Measurements from ENCODE around the gene ZNF627. TPM values are rescaled to one million over a fixed set of nuclear protein-coding genes. Genes with fewer than 3 reads are reported as not detected.

Gene ZNF627
- total RNA-seq, 1 donor = 20.3 TPM

DNA sequence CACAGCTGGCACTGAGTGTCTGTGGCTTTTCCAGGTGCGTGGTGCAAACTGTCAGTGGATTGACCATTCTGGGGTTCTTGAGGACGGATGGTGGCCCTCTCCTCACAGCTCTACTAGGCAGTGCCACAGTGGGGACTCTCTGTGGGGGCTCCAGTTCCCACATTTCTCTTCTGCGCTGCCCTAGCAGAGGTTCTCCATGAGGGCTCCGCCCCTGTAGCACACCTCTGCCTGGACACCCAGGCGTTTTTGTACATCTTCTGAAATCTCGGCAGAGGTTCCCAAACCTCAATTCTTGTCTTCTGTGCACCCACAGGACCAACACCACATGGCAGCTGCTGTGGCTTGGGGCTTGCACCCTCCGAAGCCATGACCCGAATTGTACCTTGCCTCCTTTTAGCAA is 9.2 kb downstream of the ZNF627 start:
- no peaks in the 10 kb centered on the region for H3K4me1 ChIP-seq (ENCODE audit: insufficient read depth, low read length)
- H3K27ac ChIP-seq (ENCODE audit: low read depth, low read length) = no peak overlapping the region
- H4K20me1 ChIP-seq (ENCODE audit: insufficient read depth, low read length) = peaks cover 29% of the 10 kb centered on the region
- no peak overlapping the region for H3K4me2 ChIP-seq (ENCODE audit: insufficient read depth, low read length)
- TF ChIP-seq, protein P1, sequence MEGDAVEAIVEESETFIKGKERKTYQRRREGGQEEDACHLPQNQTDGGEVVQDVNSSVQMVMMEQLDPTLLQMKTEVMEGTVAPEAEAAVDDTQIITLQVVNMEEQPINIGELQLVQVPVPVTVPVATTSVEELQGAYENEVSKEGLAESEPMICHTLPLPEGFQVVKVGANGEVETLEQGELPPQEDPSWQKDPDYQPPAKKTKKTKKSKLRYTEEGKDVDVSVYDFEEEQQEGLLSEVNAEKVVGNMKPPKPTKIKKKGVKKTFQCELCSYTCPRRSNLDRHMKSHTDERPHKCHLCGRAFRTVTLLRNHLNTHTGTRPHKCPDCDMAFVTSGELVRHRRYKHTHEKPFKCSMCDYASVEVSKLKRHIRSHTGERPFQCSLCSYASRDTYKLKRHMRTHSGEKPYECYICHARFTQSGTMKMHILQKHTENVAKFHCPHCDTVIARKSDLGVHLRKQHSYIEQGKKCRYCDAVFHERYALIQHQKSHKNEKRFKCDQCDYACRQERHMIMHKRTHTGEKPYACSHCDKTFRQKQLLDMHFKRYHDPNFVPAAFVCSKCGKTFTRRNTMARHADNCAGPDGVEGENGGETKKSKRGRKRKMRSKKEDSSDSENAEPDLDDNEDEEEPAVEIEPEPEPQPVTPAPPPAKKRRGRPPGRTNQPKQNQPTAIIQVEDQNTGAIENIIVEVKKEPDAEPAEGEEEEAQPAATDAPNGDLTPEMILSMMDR (IDR thresholded peaks at IDR 0.05; ENCODE audit: extremely low read depth, low read depth, low read length) = no peak
- H3K36me3 ChIP-seq (ENCODE audit: insufficient read depth, low read length) = peaks cover 36% of the 10 kb centered on the region
- no peaks in the 10 kb centered on the region for H3K9me3 ChIP-seq (ENCODE audit: low read depth, low read length)
- H3K79me2 ChIP-seq (ENCODE audit: insufficient read depth, low read length) = peaks cover 72% of the 10 kb centered on the region
- H2AFZ ChIP-seq (ENCODE audit: low read length) = no peak overlapping the region
- no peak for DNase-seq (ENCODE audit: insufficient read length, low spot score, missing footprints)
- no peaks in the 10 kb centered on the region for H3K27me3 ChIP-seq (ENCODE audit: insufficient read depth, low read length)
- H3K4me3 ChIP-seq (ENCODE audit: insufficient read depth, low read length) = no peak overlapping the region

DNA sequence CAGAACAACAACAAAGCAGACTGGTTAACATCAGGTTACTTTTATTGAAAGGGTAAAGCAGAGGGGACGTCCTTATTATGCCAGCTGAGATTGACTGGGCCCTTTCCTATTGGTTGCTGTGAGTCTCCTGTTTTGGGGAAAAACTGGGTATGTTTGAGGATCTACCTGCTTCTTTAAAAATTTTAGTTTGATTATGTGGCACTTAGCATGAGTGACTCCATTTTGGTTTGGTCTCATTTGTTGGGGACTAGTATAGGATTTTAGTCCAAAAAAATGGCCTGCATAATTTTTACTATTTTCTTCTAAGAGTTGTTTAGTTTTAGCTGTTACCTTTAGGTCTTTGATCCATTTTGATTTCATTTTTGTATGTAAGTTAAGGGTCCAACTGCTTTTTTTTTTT is 14.4 kb downstream of the ZNF627 start:
- Histone ChIP-seq H3K4me1 (ENCODE audit: insufficient read depth, low read length) (no peaks in the 10 kb centered on the region), H3K27ac (ENCODE audit: low read depth, low read length) (no peak overlapping the region), H2AFZ (ENCODE audit: low read length) (no peak overlapping the region), H3K4me3 (ENCODE audit: insufficient read depth, low read length) (no peak overlapping the region), H3K36me3 (ENCODE audit: insufficient read depth, low read length) (peaks cover 32% of the 10 kb centered on the region), H3K4me2 (ENCODE audit: insufficient read depth, low read length) (no peak overlapping the region), H3K27me3 (ENCODE audit: insufficient read depth, low read length) (no peaks in the 10 kb centered on the region), H3K79me2 (ENCODE audit: insufficient read depth, low read length) (peaks cover 49% of the 10 kb centered on the region), H4K20me1 (ENCODE audit: insufficient read depth, low read length) (peaks cover 5% of the 10 kb centered on the region), H3K9me3 (ENCODE audit: low read depth, low read length) (peaks cover 12% of the 10 kb centered on the region)
- TF ChIP-seq, protein P1 (IDR thresholded peaks at IDR 0.05; ENCODE audit: extremely low read depth, low read depth, low read length) = no peak
- no peak for DNase-seq (ENCODE audit: insufficient read length, low spot score, missing footprints)

DNA sequence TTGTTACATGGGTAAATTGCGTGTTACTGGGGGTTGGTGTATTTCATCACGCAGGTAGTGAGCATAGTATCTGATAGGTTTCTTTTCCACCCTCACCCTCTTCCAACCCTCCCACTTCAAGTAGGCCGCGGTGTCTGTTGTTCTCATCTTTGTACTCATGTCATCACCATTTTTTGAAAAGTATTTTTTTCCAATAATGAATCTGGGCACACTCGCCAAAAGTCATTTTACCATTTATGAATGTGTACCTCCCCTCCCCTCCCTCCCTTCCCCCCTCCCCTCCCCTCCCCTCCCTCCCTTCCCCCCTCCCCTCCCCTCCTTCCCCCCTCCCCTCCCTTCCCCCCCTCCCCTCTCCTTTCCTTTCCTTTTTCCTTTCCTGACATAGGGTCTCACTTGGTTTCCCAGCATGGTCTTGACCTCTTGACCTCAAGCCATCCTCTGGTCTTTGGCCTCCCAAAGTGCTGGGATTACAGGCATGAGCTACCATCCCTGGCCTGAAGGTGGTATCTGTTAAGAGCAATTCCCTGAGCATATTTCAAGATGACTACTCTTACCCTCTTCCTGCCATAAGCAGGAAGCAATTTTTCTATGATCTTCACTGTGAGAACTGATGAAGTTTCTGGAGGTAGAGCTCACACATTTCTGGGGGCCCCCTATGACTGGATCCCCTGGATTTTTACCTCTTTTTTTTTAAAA is 15.7 kb downstream of the ZNF627 start:
- Histone ChIP-seq H3K4me1 (ENCODE audit: insufficient read depth, low read length) (no peaks in the 10 kb centered on the region), H4K20me1 (ENCODE audit: insufficient read depth, low read length) (peaks cover 5% of the 10 kb centered on the region), H2AFZ (ENCODE audit: low read length) (no peak overlapping the region), H3K36me3 (ENCODE audit: insufficient read depth, low read length) (peaks cover 38% of the 10 kb centered on the region), H3K4me3 (ENCODE audit: insufficient read depth, low read length) (no peak overlapping the region), H3K4me2 (ENCODE audit: insufficient read depth, low read length) (no peak overlapping the region), H3K27ac (ENCODE audit: low read depth, low read length) (no peak overlapping the region), H3K27me3 (ENCODE audit: insufficient read depth, low read length) (no peaks in the 10 kb centered on the region), H3K79me2 (ENCODE audit: insufficient read depth, low read length) (peaks cover 39% of the 10 kb centered on the region), H3K9me3 (ENCODE audit: low read depth, low read length) (peaks cover 25% of the 10 kb centered on the region)
- no peak for DNase-seq (ENCODE audit: insufficient read length, low spot score, missing footprints)
- TF ChIP-seq, protein P1 (IDR thresholded peaks at IDR 0.05; ENCODE audit: extremely low read depth, low read depth, low read length) = no peak

DNA sequence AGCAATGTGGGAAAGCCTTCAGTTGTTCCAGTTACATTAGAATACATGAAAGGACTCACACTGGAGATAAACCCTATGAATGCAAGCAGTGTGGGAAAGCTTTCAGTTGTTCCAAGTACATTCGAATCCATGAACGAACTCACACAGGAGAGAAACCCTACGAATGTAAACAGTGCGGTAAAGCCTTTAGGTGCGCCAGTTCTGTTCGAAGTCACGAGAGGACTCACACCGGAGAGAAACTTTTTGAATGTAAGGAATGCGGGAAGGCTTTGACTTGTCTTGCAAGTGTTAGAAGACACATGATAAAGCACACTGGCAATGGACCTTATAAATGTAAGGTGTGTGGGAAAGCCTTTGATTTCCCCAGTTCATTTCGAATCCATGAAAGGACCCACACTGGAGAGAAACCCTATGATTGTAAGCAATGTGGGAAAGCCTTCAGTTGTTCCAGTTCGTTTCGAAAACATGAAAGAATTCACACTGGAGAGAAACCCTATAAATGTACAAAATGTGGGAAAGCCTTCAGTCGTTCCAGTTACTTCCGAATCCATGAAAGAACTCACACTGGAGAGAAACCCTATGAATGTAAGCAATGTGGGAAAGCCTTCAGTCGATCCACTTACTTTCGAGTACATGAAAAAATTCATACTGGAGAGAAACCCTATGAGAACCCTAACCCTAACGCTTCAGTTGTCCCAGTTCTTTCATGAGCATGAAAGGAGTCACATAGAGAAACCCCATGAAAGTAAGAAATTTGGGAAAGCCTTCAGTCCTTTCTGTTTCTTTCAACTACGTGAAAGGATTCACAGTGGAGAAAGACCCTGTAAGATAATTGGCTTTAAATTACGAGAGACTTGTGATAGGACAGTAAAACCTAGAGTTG is 20.1 kb downstream of the ZNF627 start:
- Histone ChIP-seq H3K79me2 (ENCODE audit: insufficient read depth, low read length) (peaks cover 14% of the 10 kb centered on the region), H3K36me3 (ENCODE audit: insufficient read depth, low read length) (peaks cover 73% of the 10 kb centered on the region), H3K27ac (ENCODE audit: low read depth, low read length) (no peak overlapping the region), H3K9me3 (ENCODE audit: low read depth, low read length) (peaks cover 40% of the 10 kb centered on the region), H3K4me1 (ENCODE audit: insufficient read depth, low read length) (no peaks in the 10 kb centered on the region), H2AFZ (ENCODE audit: low read length) (no peak overlapping the region), H3K4me2 (ENCODE audit: insufficient read depth, low read length) (no peak overlapping the region), H3K4me3 (ENCODE audit: insufficient read depth, low read length) (no peak overlapping the region), H4K20me1 (ENCODE audit: insufficient read depth, low read length) (no peaks in the 10 kb centered on the region), H3K27me3 (ENCODE audit: insufficient read depth, low read length) (no peaks in the 10 kb centered on the region)
- TF ChIP-seq, protein P1 (IDR thresholded peaks at IDR 0.05; ENCODE audit: extremely low read depth, low read depth, low read length) = no peak
- no peak for DNase-seq (ENCODE audit: insufficient read length, low spot score, missing footprints)

Data from osteoblast (primary cell).